Mammary epithelial cell (primary cell): ENCODE measurements around the gene MAST4.
A peak's percentile ranks its signal among the peaks of the same experiment; 100 is the strongest.

Source experiments
- EZH2 ChIP-seq: IDR thresholded peaks from 2 replicates; pipeline ENCODE4 v1.6.1; 2012; ENCODE audit warnings: low read length, inconsistent platforms, borderline replicate concordance
- TF ChIP-seq, protein P1 (sequence below), 2 donors: IDR thresholded peaks in 1 of 2; conservative IDR thresholded peaks in 1 of 2; 2 replicates each; pipeline ENCODE4 v1.5.1; 2011 to 2012; ENCODE audit warnings: inconsistent platforms in 2 of 2, low read length in 2 of 2, mild to moderate bottlenecking in 2 of 2, control low read depth in 1 of 2, low read depth in 1 of 2; ENCODE audit not compliant: insufficient read depth in 1 of 2; ENCODE audit errors: extremely low read depth in 1 of 2

DNA sequence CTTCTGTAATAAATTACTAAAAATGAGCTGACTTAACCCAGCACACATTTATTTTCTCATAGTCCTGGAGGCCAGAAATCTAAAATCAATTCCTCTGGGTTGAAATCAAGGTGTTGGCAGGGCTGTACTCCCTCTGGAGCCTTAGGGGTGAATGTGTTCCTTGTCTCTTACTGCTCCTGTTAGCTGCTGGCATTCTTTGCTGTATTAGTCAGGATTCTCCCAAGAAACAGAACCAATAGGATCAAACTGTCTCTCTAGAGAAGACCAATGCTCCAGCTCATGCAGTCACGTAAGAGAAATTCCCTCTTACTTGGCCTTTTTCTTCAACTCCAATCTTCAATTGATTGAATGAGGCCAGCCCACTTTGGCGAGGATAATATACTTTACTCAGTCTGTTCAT is 615.7 kb downstream of the MAST4 start:
- no peak for TF ChIP-seq EZH2
- TF ChIP-seq, protein P1, sequence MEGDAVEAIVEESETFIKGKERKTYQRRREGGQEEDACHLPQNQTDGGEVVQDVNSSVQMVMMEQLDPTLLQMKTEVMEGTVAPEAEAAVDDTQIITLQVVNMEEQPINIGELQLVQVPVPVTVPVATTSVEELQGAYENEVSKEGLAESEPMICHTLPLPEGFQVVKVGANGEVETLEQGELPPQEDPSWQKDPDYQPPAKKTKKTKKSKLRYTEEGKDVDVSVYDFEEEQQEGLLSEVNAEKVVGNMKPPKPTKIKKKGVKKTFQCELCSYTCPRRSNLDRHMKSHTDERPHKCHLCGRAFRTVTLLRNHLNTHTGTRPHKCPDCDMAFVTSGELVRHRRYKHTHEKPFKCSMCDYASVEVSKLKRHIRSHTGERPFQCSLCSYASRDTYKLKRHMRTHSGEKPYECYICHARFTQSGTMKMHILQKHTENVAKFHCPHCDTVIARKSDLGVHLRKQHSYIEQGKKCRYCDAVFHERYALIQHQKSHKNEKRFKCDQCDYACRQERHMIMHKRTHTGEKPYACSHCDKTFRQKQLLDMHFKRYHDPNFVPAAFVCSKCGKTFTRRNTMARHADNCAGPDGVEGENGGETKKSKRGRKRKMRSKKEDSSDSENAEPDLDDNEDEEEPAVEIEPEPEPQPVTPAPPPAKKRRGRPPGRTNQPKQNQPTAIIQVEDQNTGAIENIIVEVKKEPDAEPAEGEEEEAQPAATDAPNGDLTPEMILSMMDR (conservative IDR thresholded peaks at IDR 0.05 in 1 of 2, IDR thresholded peaks at IDR 0.05 in 1 of 2; ENCODE audit: extremely low read depth in 1 of 2, insufficient read depth in 1 of 2, low read depth in 1 of 2, low read length in 2 of 2): peak; percentile 14 to 22
